Measurements from ENCODE around the gene AGTRAP.

DNA sequence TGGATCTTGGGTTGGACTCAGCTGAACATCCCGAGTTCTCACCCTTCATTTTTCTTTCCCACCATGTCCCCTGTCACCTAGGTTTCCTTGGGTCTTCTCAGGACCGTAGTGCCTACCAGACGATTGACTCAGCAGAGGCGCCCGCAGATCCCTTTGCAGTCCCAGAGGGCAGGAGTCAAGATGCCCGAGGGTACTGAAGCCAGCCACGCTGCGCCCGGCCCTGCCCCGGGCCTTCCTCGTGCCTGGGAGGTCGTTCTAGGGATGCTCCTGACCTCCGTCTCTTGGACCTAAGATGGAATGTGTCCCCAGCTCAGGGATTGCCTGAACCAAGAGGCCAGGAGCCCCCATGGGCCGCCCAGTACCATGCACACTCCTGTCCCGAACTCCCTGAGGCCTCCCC lies 14.1 kb downstream of the AGTRAP start:
- TF ChIP-seq, protein P1, sequence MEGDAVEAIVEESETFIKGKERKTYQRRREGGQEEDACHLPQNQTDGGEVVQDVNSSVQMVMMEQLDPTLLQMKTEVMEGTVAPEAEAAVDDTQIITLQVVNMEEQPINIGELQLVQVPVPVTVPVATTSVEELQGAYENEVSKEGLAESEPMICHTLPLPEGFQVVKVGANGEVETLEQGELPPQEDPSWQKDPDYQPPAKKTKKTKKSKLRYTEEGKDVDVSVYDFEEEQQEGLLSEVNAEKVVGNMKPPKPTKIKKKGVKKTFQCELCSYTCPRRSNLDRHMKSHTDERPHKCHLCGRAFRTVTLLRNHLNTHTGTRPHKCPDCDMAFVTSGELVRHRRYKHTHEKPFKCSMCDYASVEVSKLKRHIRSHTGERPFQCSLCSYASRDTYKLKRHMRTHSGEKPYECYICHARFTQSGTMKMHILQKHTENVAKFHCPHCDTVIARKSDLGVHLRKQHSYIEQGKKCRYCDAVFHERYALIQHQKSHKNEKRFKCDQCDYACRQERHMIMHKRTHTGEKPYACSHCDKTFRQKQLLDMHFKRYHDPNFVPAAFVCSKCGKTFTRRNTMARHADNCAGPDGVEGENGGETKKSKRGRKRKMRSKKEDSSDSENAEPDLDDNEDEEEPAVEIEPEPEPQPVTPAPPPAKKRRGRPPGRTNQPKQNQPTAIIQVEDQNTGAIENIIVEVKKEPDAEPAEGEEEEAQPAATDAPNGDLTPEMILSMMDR (conservative IDR thresholded peaks at IDR 0.05 in 1 of 2, IDR thresholded peaks at IDR 0.05 in 1 of 2; ENCODE audit: low read depth in 1 of 2, low read length in 2 of 2), result no peak
- no peak for TF ChIP-seq EZH2 (IDR thresholded peaks at IDR 0.05; ENCODE audit: low read length, missing control alignments)

Measured in fibroblast of lung (primary cell).